22Rv1 (cell line): ENCODE data around the gene TCP10L.

Source experiments
- CTCF ChIP-seq: fragments of 450-650 bp; IDR thresholded peaks from 2 replicates; pipeline ENCODE4 v1.5.1; 2017; ENCODE audit warnings: mild to moderate bottlenecking
- ZFX ChIP-seq: fragments of 450-650 bp; IDR thresholded peaks from 2 replicates; pipeline ENCODE4 v1.6.1; 2017; ENCODE audit warnings: antibody characterized with exemption, borderline replicate concordance

- TF ChIP-seq CTCF = no peak
- no peak for TF ChIP-seq ZFX
Measured at GRCh38 chr21:32587651-32588050, 2.3 kb upstream of the TCP10L start.
